Lung (tissue), 12 donors: ENCODE measurements around the gene DCBLD2. TPM values are rescaled to one million over a fixed set of nuclear protein-coding genes. Genes with fewer than 3 reads are reported as not detected.
A peak's percentile ranks its signal among the peaks of the same experiment; 100 is the strongest.

Source experiments
- ATAC-seq: fragments of 200-7000 bp; cut with Tn5 transposase; one replicate; pipeline ENCODE4 v1.9.1; 2020; ENCODE audit warnings: moderate number of reproducible peaks; ENCODE audit not compliant: insufficient read depth, low FRiP score
- DNase-seq, 3 donors: peaks; one replicate each; pipeline ENCODE4 v3.0.0-alpha.2; 2013 to 2017
- H3K27ac ChIP-seq, 2 donors: one replicate each; pipeline ENCODE4 v1.5.1; 2013; ENCODE audit warnings: mild to moderate bottlenecking in 2 of 2, moderate library complexity in 2 of 2, control low read depth in 1 of 2, inconsistent platforms in 1 of 2, low read depth in 1 of 2, low read length in 1 of 2
- H3K27me3 ChIP-seq, 3 donors: one replicate each; pipeline ENCODE4 v1.5.1; 2013; ENCODE audit warnings: low read length in 2 of 3; ENCODE audit not compliant: control insufficient read depth in 3 of 3, insufficient read depth in 3 of 3
- H3K36me3 ChIP-seq, 4 donors: one replicate each; pipeline ENCODE4 v1.5.1; 2013; ENCODE audit warnings: low read length in 4 of 4, mild to moderate bottlenecking in 1 of 4, moderate library complexity in 1 of 4; ENCODE audit not compliant: control insufficient read depth in 4 of 4, insufficient read depth in 4 of 4
- H3K4me1 ChIP-seq, 5 donors: one replicate each; pipeline ENCODE4 v1.5.1; 2013; ENCODE audit warnings: low read length in 5 of 5, mild to moderate bottlenecking in 2 of 5, moderate library complexity in 1 of 5; ENCODE audit not compliant: control insufficient read depth in 5 of 5, insufficient read depth in 5 of 5
- H3K4me3 ChIP-seq: one replicate; pipeline ENCODE4 v1.5.1; 2013; ENCODE audit warnings: mild to moderate bottlenecking, control low read depth, moderate library complexity
- H3K9ac ChIP-seq, 2 donors: one replicate each; pipeline ENCODE4 v1.5.1; 2013; ENCODE audit warnings: low read length in 2 of 2, control low read depth in 1 of 2; ENCODE audit not compliant: insufficient read depth in 1 of 2
- H3K9me3 ChIP-seq, 4 donors: one replicate each; pipeline ENCODE4 v1.5.1; 2013; ENCODE audit warnings: low read length in 3 of 4, mild to moderate bottlenecking in 1 of 4, moderate library complexity in 1 of 4; ENCODE audit not compliant: control insufficient read depth in 4 of 4, insufficient read depth in 3 of 4
- WGBS, 2 donors: extraction: QIAGEN DNeasy Blood & Tissue Kit; methylation state at CpG; one replicate each; pipeline ENCODE4 v1.1.7; 2013; 5-methylcytosine and 5-hydroxymethylcytosine counted together
- polyA plus RNA-seq, 2 donors: library from polyadenylated mRNA; stranded (reverse); fragments of 200-250 nt; gene quantifications; one replicate each; pipeline ENCODE4 v1.2.1, GENCODE V29; 2013
- total RNA-seq, 2 donors: library from RNA; depleted of rRNA in 1 of 2; stranded (reverse); fragments of >200 nt in 1 of 2; gene quantifications; one replicate each; pipeline ENCODE4 v1.2.1, GENCODE V29; 2014 to 2021
- TF ChIP-seq, protein P1 (sequence below): IDR thresholded peaks from 2 replicates; pipeline ENCODE4 v1.5.1; 2012; ENCODE audit warnings: mild to moderate bottlenecking; ENCODE audit errors: control extremely low read depth, extremely low read depth
- donor health status: control.
- donor health status: control.
- donor health status: Bipolar disorder and iron deficiency.
- donor health status: healthy.
- donor health status: DM: yes; HTN: yes; CAD: no.

DCBLD2 gene
- total and polyA plus RNA-seq, 4 donors: 7.1 to 83.8 (median 18.5) TPM

DNA sequence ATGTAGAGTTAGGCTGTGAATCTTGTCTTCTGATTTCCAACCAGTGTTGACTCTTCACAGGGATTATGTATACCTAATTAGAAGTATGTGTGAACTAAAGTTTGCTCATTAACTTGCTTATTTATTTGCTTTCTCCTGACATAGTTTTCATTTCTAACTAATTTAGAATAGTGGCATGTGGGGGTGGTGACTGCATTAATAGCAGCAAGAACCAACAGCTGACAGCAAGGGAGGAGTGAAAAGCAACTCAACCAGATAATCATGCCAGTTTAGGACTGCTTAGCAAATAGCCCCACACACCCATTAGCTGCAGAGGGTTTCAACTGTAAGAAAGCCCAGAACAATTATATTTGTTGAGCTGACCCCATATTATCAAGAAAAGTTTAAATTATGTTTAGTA lies 134.6 kb downstream of the DCBLD2 start:
- no peaks in the 10 kb centered on the region for H3K36me3 ChIP-seq
- no peak for ATAC-seq
- no peaks in the 10 kb centered on the region for H3K9me3 ChIP-seq
- H3K9ac ChIP-seq: no peak overlapping the region
- H3K27ac ChIP-seq: peak overlapping the region in 1 of 2 donors; percentile 64
- no peak overlapping the region for H3K4me3 ChIP-seq
- no peak for DNase-seq
- peaks cover 6 to 52% (median 10%) of the 10 kb centered on the region in 5 donors for H3K4me1 ChIP-seq
- TF ChIP-seq, protein P1, sequence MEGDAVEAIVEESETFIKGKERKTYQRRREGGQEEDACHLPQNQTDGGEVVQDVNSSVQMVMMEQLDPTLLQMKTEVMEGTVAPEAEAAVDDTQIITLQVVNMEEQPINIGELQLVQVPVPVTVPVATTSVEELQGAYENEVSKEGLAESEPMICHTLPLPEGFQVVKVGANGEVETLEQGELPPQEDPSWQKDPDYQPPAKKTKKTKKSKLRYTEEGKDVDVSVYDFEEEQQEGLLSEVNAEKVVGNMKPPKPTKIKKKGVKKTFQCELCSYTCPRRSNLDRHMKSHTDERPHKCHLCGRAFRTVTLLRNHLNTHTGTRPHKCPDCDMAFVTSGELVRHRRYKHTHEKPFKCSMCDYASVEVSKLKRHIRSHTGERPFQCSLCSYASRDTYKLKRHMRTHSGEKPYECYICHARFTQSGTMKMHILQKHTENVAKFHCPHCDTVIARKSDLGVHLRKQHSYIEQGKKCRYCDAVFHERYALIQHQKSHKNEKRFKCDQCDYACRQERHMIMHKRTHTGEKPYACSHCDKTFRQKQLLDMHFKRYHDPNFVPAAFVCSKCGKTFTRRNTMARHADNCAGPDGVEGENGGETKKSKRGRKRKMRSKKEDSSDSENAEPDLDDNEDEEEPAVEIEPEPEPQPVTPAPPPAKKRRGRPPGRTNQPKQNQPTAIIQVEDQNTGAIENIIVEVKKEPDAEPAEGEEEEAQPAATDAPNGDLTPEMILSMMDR: no peak
- no peaks in the 10 kb centered on the region for H3K27me3 ChIP-seq

DNA sequence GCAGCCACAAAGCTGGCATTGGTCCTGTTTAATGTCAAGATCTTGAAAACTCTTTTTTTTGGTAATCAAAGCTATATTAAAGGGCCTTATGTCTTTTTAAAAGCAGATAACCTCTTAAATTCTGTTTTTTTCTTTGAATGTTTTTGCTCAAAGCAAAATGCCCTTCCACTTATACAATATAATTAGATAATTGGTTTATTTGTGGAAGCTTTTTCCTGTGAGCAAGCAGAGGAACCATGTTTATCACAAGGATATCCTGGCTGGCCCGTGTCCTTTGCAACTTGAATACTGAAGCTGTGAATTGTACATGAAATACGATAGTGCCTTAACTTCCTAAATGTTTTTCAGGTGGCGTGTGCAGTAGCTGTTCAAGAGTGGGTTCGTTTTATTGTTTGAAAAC lies 135.8 kb downstream of the DCBLD2 start:
- Histone ChIP-seq H3K27ac (peak overlapping the region in 1 of 2 donors; percentile 45), H3K27me3 (no peaks in the 10 kb centered on the region), H3K9me3 (no peaks in the 10 kb centered on the region), H3K4me1 (peaks cover 6 to 55% (median 10%) of the 10 kb centered on the region in 5 donors), H3K36me3 (no peaks in the 10 kb centered on the region), H3K4me3 (no peak overlapping the region), H3K9ac (no peak overlapping the region)
- DNase-seq (peak in 1 of 3 donors; percentile 33), ATAC-seq (no peak)
- 32 to 53% methylated on average over 4 of the region's 4 CpGs for WGBS, 2 donors
- TF ChIP-seq, protein P1: no peak

GRCh38 chr3:98764472-98764884 lies 137.0 kb downstream of the DCBLD2 start:
- Histone ChIP-seq H3K4me3 (no peak overlapping the region), H3K9ac (peak overlapping the region; percentile 12 to 38), H3K27me3 (no peaks in the 10 kb centered on the region), H3K9me3 (no peaks in the 10 kb centered on the region), H3K27ac (peak overlapping the region in 1 of 2 donors; percentile 77), H3K4me1 (peaks cover 6 to 50% (median 10%) of the 10 kb centered on the region in 5 donors), H3K36me3 (peaks cover 0 to 1% (median 0%) of the 10 kb centered on the region in 4 donors)
- ATAC-seq: no peak
- peak in 2 of 3 donors; percentile 16 to 32 for DNase-seq
- 7 to 22% methylated on average over 4 of the region's 4 CpGs for WGBS, 2 donors
- TF ChIP-seq, protein P1: no peak
